GM19239 (cell line): Measurements from ENCODE around the gene CASP3.

Experiments
- DNase-seq: peaks from one replicate; pipeline ENCODE4 v3.0.0; 2011; ENCODE audit warnings: low spot score; ENCODE audit not compliant: insufficient read length
- FAIRE-seq: peaks from 2 replicates; lab custom pipeline; 2011; peaks lifted over from hg19 to GRCh38; lab: Jason Lieb, UNC

CASP3 gene

GRCh38 chr4:184649026-184649970, at the start of gene CASP3, which contains the start of gene PRIMPOL:
CASP3 (minus strand) TSS chr4:184649447; CDS start chr4:184638453, 10,994 bp downstream.
PRIMPOL (plus strand) TSS chr4:184649738; CDS start chr4:184657141, 7,403 bp downstream.
- FAIRE-seq = peak; percentile 94
- peak; percentile 71 for DNase-seq

- DNase-seq = no peak
- FAIRE-seq = no peak
Observed at GRCh38 chr4:184697956-184698355, 48.7 kb upstream of the CASP3 start.

- DNase-seq (no peak), FAIRE-seq (no peak)
Observed at GRCh38 chr4:184695178-184695896, 46.1 kb upstream of the CASP3 start.

GRCh38 chr4:184694412-184694956, 45.2 kb upstream of the CASP3 start:
- FAIRE-seq = no peak
- DNase-seq = no peak

- DNase-seq (no peak), FAIRE-seq (no peak)
Observed at GRCh38 chr4:184693056-184693455, 43.8 kb upstream of the CASP3 start.

- DNase-seq = no peak
- FAIRE-seq = no peak
Observed at GRCh38 chr4:184689681-184690080, 40.4 kb upstream of the CASP3 start.

GRCh38 chr4:184688447-184688846, 39.2 kb upstream of the CASP3 start:
- FAIRE-seq = no peak
- DNase-seq = no peak

GRCh38 chr4:184688005-184688404, 38.8 kb upstream of the CASP3 start:
- FAIRE-seq = no peak
- DNase-seq = no peak

- DNase-seq (no peak), FAIRE-seq (peak; percentile 4)
Observed at GRCh38 chr4:184684491-184685189, 35.4 kb upstream of the CASP3 start.

GRCh38 chr4:184681916-184682315, 32.7 kb upstream of the CASP3 start:
- no peak for DNase-seq
- FAIRE-seq = no peak

GRCh38 chr4:184680698-184681097, 31.5 kb upstream of the CASP3 start:
- FAIRE-seq (no peak), DNase-seq (no peak)

- DNase-seq (no peak), FAIRE-seq (no peak)
Observed at GRCh38 chr4:184675821-184676492, 26.7 kb upstream of the CASP3 start.

- DNase-seq = no peak
- no peak for FAIRE-seq
Observed at GRCh38 chr4:184675018-184675417, 25.8 kb upstream of the CASP3 start.

GRCh38 chr4:184674011-184674410, 24.8 kb upstream of the CASP3 start:
- no peak for FAIRE-seq
- DNase-seq = no peak

GRCh38 chr4:184672741-184673140, 23.5 kb upstream of the CASP3 start:
- DNase-seq = no peak
- no peak for FAIRE-seq

- DNase-seq (no peak), FAIRE-seq (no peak)
Observed at GRCh38 chr4:184671101-184671500, 21.9 kb upstream of the CASP3 start.

GRCh38 chr4:184669251-184669650, 20.0 kb upstream of the CASP3 start:
- FAIRE-seq (no peak), DNase-seq (no peak)

GRCh38 chr4:184668511-184669114, 19.4 kb upstream of the CASP3 start:
- FAIRE-seq (no peak), DNase-seq (no peak)

- FAIRE-seq (no peak), DNase-seq (no peak)
Observed at GRCh38 chr4:184668096-184668495, 18.8 kb upstream of the CASP3 start.
